Ascending aorta (tissue), 2 donors: ENCODE data around the gene UNCX. TPM values are rescaled to one million over a fixed set of nuclear protein-coding genes. Genes with fewer than 3 reads are reported as not detected.

Source experiments
- DNase-seq, 2 donors: peaks; one replicate each; pipeline ENCODE4 v3.0.0-alpha.2; 2019; ENCODE audit warnings: low spot score in 2 of 2
- H3K27ac ChIP-seq, 2 donors: fragments of 200-600 bp; sonication (generic); one replicate each; pipeline ENCODE4 v1.5.1; 2016 to 2017; ENCODE audit warnings: mild to moderate bottlenecking in 1 of 2
- H3K27me3 ChIP-seq: fragments of 200-600 bp; sonication (generic); one replicate; pipeline ENCODE4 v1.5.1; 2017
- H3K36me3 ChIP-seq, 2 donors: fragments of 200-600 bp; sonication (generic); one replicate each; pipeline ENCODE4 v1.5.1; 2016
- H3K4me1 ChIP-seq, 2 donors: fragments of 200-600 bp; sonication (generic); one replicate each; pipeline ENCODE4 v1.5.1; 2016 to 2017; ENCODE audit warnings: mild to moderate bottlenecking in 1 of 2
- H3K4me3 ChIP-seq, 2 donors: fragments of 200-600 bp; sonication (generic); one replicate each; pipeline ENCODE4 v1.5.1; 2016 to 2017; ENCODE audit warnings: mild to moderate bottlenecking in 1 of 2
- H3K9me3 ChIP-seq, 2 donors: fragments of 200-600 bp; sonication (generic); one replicate each; pipeline ENCODE4 v1.5.1; 2016
- intact Hi-C: fragments of 100-400 bp; cut with DNase I; formaldehyde crosslinking; loops from one replicate; pipeline ENCODE4 v1.15.1; 2023
- total RNA-seq: library from RNA; depleted of rRNA; stranded (reverse); fragments of >200 nt; gene quantifications from one replicate; pipeline ENCODE4 v1.1.0, GENCODE V29; 2016
- TF ChIP-seq, protein P1 (sequence below), 3 experiments: fragments of 200-600 bp in 2 of 3; fragments of 450-650 bp in 1 of 3; sonication (generic) in 2 of 3; IDR thresholded peaks; one replicate each; pipeline ENCODE4 v1.5.1; 2016 to 2019; ENCODE audit warnings: antibody characterized with exemption in 3 of 3, mild to moderate bottlenecking in 1 of 3, moderate library complexity in 1 of 3

Gene UNCX
- total RNA-seq, 1 donor from 2014 or later = not detected

DNA sequence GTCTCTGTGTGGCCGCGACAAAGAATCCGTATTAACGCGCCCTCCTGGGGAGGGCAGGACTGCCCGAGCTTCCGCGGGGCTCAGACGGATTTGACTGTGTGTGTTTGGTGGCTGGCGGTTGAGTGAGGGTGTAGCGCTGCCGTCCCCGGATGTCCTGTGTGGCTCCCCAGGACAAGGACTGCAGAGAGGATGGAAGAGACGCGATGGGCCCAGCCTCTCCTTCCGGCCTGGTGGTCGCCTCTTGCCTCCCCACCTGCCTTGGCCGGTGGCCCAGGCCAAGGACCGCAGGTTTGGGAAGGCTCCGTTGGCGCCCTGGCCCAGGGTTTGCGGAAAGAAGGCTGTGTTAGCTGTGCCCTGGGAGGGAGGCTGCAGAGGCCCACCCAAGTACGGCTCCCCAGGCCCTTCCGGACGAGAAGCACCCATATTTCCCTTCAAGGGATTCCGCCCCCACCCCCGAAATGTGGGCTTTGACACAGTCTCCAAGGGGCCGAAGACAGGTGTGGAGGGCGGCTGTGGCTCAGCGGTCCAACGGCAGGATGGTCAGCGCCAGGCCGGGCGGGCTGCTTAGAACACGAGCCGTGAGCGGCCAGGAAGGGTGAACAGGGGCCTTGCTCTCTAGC lies 2.3 kb downstream of the UNCX start:
- Histone ChIP-seq H3K4me1 (peaks cover 3 to 6% of the 10 kb centered on the region in 2 donors), H3K36me3 (no peaks in the 10 kb centered on the region), H3K9me3 (no peaks in the 10 kb centered on the region), H3K4me3 (no peak overlapping the region), H3K27me3 (peaks cover 64% of the 10 kb centered on the region), H3K27ac (no peak overlapping the region)
- TF ChIP-seq, protein P1, sequence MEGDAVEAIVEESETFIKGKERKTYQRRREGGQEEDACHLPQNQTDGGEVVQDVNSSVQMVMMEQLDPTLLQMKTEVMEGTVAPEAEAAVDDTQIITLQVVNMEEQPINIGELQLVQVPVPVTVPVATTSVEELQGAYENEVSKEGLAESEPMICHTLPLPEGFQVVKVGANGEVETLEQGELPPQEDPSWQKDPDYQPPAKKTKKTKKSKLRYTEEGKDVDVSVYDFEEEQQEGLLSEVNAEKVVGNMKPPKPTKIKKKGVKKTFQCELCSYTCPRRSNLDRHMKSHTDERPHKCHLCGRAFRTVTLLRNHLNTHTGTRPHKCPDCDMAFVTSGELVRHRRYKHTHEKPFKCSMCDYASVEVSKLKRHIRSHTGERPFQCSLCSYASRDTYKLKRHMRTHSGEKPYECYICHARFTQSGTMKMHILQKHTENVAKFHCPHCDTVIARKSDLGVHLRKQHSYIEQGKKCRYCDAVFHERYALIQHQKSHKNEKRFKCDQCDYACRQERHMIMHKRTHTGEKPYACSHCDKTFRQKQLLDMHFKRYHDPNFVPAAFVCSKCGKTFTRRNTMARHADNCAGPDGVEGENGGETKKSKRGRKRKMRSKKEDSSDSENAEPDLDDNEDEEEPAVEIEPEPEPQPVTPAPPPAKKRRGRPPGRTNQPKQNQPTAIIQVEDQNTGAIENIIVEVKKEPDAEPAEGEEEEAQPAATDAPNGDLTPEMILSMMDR (IDR thresholded peaks at IDR 0.05) = no peak
- intact Hi-C loops = no loop called here
- no peak for DNase-seq

DNA sequence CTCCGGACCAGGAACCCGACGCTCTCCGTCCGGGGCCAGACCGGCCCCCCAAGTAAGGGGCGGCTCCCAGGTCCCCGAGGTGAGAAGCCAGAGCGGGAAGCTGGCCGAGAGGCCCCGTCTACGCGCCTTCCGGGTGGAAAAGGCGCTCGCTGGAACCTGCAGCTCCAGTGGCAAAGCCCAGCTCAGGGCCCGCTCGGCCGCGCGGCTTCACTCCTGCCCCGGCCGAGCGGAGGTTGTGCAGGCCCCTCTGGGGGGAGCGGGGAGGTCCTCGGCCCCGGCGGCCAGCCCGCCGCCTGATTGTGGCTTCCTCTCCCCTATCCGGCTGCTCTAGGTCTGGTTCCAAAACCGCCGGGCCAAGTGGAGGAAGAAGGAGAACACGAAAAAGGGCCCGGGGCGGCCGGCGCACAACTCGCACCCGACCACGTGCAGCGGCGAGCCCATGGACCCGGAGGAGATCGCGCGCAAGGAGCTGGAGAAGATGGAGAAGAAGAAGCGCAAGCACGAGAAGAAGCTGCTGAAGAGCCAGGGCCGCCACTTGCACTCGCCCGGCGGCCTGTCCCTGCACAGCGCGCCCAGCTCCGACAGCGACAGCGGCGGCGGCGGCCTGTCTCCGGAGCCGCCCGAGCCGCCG lies 2.9 kb downstream of the UNCX start:
- Histone ChIP-seq H3K4me1 (peaks cover 3 to 6% of the 10 kb centered on the region in 2 donors), H3K9me3 (no peaks in the 10 kb centered on the region), H3K27ac (no peak overlapping the region), H3K36me3 (no peaks in the 10 kb centered on the region), H3K4me3 (peak overlapping the region in 1 of 2 donors; percentile 22), H3K27me3 (peaks cover 65% of the 10 kb centered on the region)
- no peak for DNase-seq
- intact Hi-C loops = no loop called here
- TF ChIP-seq, protein P1 (IDR thresholded peaks at IDR 0.05) = no peak

DNA sequence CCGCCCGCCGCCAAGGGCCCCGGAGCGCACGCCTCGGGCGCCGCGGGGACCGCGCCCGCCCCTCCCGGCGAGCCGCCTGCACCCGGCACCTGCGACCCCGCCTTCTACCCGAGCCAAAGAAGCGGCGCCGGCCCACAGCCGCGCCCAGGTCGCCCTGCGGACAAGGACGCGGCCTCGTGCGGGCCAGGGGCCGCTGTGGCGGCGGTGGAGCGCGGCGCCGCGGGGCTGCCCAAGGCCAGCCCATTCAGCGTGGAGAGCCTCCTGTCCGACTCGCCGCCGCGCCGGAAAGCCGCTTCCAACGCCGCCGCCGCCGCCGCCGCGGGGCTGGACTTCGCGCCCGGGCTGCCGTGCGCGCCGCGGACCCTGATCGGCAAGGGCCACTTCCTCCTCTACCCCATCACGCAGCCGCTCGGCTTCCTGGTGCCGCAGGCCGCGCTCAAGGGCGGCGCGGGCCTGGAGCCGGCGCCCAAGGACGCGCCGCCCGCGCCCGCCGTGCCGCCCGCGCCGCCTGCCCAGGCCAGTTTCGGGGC lies 3.5 kb downstream of the UNCX start:
- peak overlapping the region; percentile 37 to 40 for H3K4me3 ChIP-seq
- TF ChIP-seq, protein P1 (IDR thresholded peaks at IDR 0.05) = no peak
- peaks cover 64% of the 10 kb centered on the region for H3K27me3 ChIP-seq
- intact Hi-C loops = no loop called here
- H3K4me1 ChIP-seq = peaks cover 2 to 3% of the 10 kb centered on the region in 2 donors
- H3K27ac ChIP-seq = no peak overlapping the region
- DNase-seq = no peak
- H3K9me3 ChIP-seq = no peaks in the 10 kb centered on the region
- no peaks in the 10 kb centered on the region for H3K36me3 ChIP-seq

DNA sequence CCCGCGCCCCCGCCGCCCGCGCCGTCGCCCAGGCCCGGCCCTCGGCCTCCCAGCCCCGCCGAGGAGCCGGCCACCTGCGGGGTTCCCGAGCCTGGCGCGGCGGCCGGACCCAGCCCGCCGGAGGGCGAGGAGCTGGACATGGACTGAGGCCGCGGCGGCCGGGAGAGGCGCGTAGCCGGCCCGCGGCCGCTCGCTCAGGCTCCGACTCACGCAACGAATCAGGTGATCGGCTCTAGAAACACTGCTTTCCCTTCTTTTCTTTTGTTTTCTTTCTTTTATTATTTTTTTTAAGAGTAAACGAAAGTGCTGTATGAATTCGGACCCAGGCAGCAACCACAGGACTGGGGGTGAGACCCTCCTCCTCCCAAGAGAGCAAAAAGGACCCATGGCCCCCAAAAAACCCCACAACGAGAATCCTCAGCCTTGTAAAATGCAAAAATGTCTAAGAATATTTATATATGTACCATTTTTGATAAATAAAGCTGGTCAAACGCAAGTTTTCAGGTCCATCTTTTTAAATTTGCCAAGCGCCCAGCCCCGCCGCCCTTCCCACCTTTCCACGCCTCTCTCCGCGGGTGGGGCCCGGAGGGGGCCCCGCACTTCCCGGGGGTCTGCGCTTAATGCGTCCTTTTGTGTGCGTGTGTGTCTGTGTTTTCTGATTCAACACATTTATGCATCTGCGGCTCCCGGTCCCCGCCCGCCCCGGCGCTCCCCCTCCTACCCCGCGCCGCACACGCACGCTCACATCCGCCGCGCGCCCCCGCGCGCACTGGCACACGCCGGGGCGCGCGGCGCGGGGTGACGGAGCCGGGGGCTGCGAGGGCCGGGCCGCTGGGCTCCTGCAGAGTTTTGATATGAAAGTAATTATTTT lies 4.4 kb downstream of the UNCX start:
- DNase-seq = no peak
- Histone ChIP-seq H3K9me3 (no peaks in the 10 kb centered on the region), H3K27me3 (peaks cover 66% of the 10 kb centered on the region), H3K36me3 (no peaks in the 10 kb centered on the region), H3K4me3 (no peak overlapping the region), H3K4me1 (peaks cover 2 to 3% of the 10 kb centered on the region in 2 donors), H3K27ac (no peak overlapping the region)
- TF ChIP-seq, protein P1 (IDR thresholded peaks at IDR 0.05) = no peak
- intact Hi-C loops = no loop called here

DNA sequence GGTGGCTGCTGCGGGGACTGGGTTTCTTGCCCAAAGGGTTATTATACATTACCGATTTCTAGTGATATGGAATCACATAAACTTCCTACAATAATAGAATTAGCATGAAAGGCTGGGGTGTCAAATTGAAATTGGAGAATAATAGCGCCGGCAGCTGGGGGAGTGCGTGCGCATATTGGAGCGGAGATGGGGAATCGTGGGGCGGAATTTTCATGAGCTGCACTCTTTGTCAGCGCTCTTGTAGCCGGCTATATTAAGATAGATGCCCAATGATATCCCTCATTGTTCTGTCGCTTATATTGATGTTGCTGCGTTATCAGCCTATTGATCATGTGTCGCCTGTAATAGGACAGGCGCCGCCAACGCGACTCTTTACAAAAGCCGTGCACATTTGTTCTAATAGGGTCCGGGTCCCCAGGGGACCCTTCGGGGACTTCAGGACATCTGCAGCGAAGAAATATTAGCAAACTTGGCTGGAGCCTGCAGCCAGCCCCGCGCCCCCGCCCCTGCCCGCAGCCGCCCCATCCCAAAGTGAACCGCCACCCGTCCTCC lies 5.1 kb downstream of the UNCX start:
- Histone ChIP-seq H3K4me1 (peaks cover 2 to 3% of the 10 kb centered on the region in 2 donors), H3K9me3 (no peaks in the 10 kb centered on the region), H3K27ac (no peak overlapping the region), H3K36me3 (no peaks in the 10 kb centered on the region), H3K27me3 (peaks cover 73% of the 10 kb centered on the region), H3K4me3 (no peak overlapping the region)
- DNase-seq = no peak
- TF ChIP-seq, protein P1 (IDR thresholded peaks at IDR 0.05) = no peak
- intact Hi-C loops = no loop called here
